Measurements from ENCODE around the gene TUBG1. TPM values are rescaled to one million over a fixed set of nuclear protein-coding genes. Genes with fewer than 3 reads are reported as not detected.

Gene TUBG1
- total and polyA plus RNA-seq, 9 of the 15 experiments (the other 6 are each of a cell fraction or from before 2014, with no cell fraction given) = 33.1 to 147 (median 66.0) TPM

DNA sequence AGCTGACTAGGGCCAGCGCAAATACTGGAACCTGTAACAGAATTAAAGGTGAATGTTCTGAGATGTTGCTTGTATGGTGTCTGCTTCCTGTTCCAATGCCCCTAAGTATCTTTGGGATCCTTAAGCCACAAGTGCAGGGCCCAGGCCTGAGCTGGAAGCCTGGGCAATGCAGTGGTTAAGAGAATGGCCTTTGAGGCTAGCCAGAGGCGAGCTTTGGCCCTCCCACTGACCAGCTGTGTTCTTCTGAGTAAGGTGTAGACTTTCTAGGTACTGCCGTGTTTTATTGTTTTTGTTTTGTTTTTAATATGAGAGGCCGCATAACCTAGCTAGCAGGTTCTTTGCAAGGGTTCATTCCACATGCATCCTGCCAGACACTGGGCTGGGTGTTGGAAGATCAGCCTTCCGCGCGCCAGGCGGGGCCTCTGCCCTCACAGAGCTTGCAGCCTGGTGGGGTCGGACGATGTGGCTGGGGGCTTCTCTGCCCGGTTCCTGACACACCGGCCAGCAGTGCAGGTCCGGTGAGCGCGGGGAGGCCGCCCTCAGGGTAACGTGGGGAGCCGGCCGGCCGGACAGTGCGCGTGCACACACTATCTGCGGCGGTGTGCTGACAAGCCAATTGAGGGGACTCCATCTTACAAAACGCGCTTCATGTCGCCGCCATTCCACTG, 43.1 kb upstream of the TUBG1 start (continued):
- TF ChIP-seq RBM14 (IDR thresholded peaks at IDR 0.05; ENCODE audit: borderline replicate concordance, insufficient read depth, low read depth, low read length) (no peak), GTF2A2 (tag; IDR thresholded peaks at IDR 0.05) (no peak), ZNF57 (CRISPR knock-in tag; IDR thresholded peaks at IDR 0.05) (no peak), SMAD2 (IDR thresholded peaks at IDR 0.05; ENCODE audit: low read depth, low read length) (no peak), TCF7L2 (IDR thresholded peaks at IDR 0.05; ENCODE audit: low read depth, low read length) (no peak), KAT2B (IDR thresholded peaks at IDR 0.05; ENCODE audit: low read depth, low read length) (no peak), TCF7 (IDR thresholded peaks at IDR 0.05; ENCODE audit: borderline replicate concordance) (no peak), ZNF766 (CRISPR knock-in tag; conservative IDR thresholded peaks at IDR 0.05) (no peak), NRF1 (conservative IDR thresholded peaks at IDR 0.05 in 1 of 2, IDR thresholded peaks at IDR 0.05 in 1 of 2) (no peak), MEF2D (tag; conservative IDR thresholded peaks at IDR 0.05; ENCODE audit: low read depth) (no peak), ZNF239 (CRISPR knock-in tag; IDR thresholded peaks at IDR 0.05) (no peak), DACH1 (IDR thresholded peaks at IDR 0.05; ENCODE audit: partially characterized antibody) (no peak), FOSL1 (tag; conservative IDR thresholded peaks at IDR 0.05) (no peak), BACH1 (tag; IDR thresholded peaks at IDR 0.05) (no peak), ZNF212 (CRISPR knock-in tag; IDR thresholded peaks at IDR 0.05) (no peak)
- TF ChIP-seq, protein P1, sequence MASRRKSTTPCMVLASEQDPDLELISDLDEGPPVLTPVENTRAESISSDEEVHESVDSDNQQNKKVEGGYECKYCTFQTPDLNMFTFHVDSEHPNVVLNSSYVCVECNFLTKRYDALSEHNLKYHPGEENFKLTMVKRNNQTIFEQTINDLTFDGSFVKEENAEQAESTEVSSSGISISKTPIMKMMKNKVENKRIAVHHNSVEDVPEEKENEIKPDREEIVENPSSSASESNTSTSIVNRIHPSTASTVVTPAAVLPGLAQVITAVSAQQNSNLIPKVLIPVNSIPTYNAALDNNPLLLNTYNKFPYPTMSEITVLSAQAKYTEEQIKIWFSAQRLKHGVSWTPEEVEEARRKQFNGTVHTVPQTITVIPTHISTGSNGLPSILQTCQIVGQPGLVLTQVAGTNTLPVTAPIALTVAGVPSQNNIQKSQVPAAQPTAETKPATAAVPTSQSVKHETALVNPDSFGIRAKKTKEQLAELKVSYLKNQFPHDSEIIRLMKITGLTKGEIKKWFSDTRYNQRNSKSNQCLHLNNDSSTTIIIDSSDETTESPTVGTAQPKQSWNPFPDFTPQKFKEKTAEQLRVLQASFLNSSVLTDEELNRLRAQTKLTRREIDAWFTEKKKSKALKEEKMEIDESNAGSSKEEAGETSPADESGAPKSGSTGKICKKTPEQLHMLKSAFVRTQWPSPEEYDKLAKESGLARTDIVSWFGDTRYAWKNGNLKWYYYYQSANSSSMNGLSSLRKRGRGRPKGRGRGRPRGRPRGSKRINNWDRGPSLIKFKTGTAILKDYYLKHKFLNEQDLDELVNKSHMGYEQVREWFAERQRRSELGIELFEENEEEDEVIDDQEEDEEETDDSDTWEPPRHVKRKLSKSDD (conservative IDR thresholded peaks at IDR 0.05; ENCODE audit: low read length) = no peak; the same call in 1 of the 2 replicates
- TF ChIP-seq, protein P2, sequence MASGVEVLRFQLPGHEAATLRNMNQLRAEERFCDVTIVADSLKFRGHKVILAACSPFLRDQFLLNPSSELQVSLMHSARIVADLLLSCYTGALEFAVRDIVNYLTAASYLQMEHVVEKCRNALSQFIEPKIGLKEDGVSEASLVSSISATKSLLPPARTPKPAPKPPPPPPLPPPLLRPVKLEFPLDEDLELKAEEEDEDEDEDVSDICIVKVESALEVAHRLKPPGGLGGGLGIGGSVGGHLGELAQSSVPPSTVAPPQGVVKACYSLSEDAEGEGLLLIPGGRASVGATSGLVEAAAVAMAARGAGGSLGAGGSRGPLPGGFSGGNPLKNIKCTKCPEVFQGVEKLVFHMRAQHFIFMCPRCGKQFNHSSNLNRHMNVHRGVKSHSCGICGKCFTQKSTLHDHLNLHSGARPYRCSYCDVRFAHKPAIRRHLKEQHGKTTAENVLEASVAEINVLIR (CRISPR knock-in tag; IDR thresholded peaks at IDR 0.05) = 0 out of 2 replicates have a peak, but pooled peaks have one; percentile 27
- TF ChIP-seq, protein P3, sequence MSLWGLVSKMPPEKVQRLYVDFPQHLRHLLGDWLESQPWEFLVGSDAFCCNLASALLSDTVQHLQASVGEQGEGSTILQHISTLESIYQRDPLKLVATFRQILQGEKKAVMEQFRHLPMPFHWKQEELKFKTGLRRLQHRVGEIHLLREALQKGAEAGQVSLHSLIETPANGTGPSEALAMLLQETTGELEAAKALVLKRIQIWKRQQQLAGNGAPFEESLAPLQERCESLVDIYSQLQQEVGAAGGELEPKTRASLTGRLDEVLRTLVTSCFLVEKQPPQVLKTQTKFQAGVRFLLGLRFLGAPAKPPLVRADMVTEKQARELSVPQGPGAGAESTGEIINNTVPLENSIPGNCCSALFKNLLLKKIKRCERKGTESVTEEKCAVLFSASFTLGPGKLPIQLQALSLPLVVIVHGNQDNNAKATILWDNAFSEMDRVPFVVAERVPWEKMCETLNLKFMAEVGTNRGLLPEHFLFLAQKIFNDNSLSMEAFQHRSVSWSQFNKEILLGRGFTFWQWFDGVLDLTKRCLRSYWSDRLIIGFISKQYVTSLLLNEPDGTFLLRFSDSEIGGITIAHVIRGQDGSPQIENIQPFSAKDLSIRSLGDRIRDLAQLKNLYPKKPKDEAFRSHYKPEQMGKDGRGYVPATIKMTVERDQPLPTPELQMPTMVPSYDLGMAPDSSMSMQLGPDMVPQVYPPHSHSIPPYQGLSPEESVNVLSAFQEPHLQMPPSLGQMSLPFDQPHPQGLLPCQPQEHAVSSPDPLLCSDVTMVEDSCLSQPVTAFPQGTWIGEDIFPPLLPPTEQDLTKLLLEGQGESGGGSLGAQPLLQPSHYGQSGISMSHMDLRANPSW (CRISPR knock-in tag; IDR thresholded peaks at IDR 0.05) = no peak
- TF ChIP-seq, protein P4, sequence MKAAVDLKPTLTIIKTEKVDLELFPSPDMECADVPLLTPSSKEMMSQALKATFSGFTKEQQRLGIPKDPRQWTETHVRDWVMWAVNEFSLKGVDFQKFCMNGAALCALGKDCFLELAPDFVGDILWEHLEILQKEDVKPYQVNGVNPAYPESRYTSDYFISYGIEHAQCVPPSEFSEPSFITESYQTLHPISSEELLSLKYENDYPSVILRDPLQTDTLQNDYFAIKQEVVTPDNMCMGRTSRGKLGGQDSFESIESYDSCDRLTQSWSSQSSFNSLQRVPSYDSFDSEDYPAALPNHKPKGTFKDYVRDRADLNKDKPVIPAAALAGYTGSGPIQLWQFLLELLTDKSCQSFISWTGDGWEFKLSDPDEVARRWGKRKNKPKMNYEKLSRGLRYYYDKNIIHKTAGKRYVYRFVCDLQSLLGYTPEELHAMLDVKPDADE (conservative IDR thresholded peaks at IDR 0.05; ENCODE audit: control insufficient read depth, low read depth, low read length) = no peak
- TF ChIP-seq, protein P5, sequence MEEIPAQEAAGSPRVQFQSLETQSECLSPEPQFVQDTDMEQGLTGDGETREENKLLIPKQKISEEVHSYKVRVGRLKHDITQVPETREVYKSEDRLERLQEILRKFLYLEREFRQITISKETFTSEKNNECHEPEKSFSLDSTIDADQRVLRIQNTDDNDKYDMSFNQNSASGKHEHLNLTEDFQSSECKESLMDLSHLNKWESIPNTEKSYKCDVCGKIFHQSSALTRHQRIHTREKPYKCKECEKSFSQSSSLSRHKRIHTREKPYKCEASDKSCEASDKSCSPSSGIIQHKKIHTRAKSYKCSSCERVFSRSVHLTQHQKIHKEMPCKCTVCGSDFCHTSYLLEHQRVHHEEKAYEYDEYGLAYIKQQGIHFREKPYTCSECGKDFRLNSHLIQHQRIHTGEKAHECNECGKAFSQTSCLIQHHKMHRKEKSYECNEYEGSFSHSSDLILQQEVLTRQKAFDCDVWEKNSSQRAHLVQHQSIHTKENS (CRISPR knock-in tag; IDR thresholded peaks at IDR 0.05) = no peak
